HL-60 (cell line): Measurements from ENCODE around the gene MAP2K6.

ENCODE experiments used
- DNase-seq, 2 experiments: peaks; one replicate each; pipeline ENCODE4 v3.0.0-alpha.2; 2010 to 2020; ENCODE audit warnings: low read depth in 1 of 2, low spot score in 1 of 2
- H3K27ac ChIP-seq: fragments of 250-450 bp; sonication (Bioruptor Pico); replicated peaks from 2 replicates; pipeline ENCODE4 v1.5.1; 2020; ENCODE audit warnings: mild to moderate bottlenecking, moderate library complexity
- H3K27me3 ChIP-seq: fragments of 250-450 bp; sonication (Bioruptor Pico); 2 replicates; pipeline ENCODE4 v1.5.1; 2021; ENCODE audit warnings: mild to moderate bottlenecking, moderate library complexity; ENCODE audit not compliant: insufficient read depth, poor library complexity, severe bottlenecking
- H3K4me3 ChIP-seq: replicated peaks from 2 replicates; pipeline ENCODE4 v1.5.1; 2011; ENCODE audit warnings: mild to moderate bottlenecking, control low read depth, low read length; ENCODE audit not compliant: insufficient read depth
- CTCF ChIP-seq: IDR thresholded peaks from one replicate; pipeline ENCODE4 v1.5.1; 2011; ENCODE audit warnings: low read length, control low read depth, inconsistent platforms; ENCODE audit not compliant: insufficient read depth
- GABPA ChIP-seq: IDR thresholded peaks from 2 replicates; pipeline ENCODE4 v1.6.1; 2012; ENCODE audit warnings: low read depth
- POLR2AphosphoS5 ChIP-seq: IDR thresholded peaks from 2 replicates; pipeline ENCODE4 v1.6.1; 2012; ENCODE audit warnings: low read depth
- REST ChIP-seq: IDR thresholded peaks from 2 replicates; pipeline ENCODE4 v1.6.1; 2012; ENCODE audit warnings: low read depth; ENCODE audit not compliant: insufficient replicate concordance
- SPI1 ChIP-seq: IDR thresholded peaks from 2 replicates; pipeline ENCODE4 v1.6.1; 2012; ENCODE audit warnings: low read depth, mild to moderate bottlenecking, borderline replicate concordance

The MAP2K6 gene

GRCh38 chr17:69448431-69449102 lies 34.1 kb downstream of the MAP2K6 start:
- Histone ChIP-seq H3K27me3 (no peaks in the 10 kb centered on the region), H3K4me3 (no peak overlapping the region), H3K27ac (no peak overlapping the region)
- no peak for DNase-seq
- TF ChIP-seq POLR2AphosphoS5 = no peak
- no peak for TF ChIP-seq SPI1
- TF ChIP-seq CTCF = no peak
- no peak for TF ChIP-seq REST
- TF ChIP-seq GABPA = no peak

GRCh38 chr17:69450131-69450530 lies 35.6 kb downstream of the MAP2K6 start:
- TF ChIP-seq SPI1 = no peak
- no peak for TF ChIP-seq POLR2AphosphoS5
- TF ChIP-seq REST = no peak
- Histone ChIP-seq H3K27me3 (no peaks in the 10 kb centered on the region), H3K4me3 (no peak overlapping the region), H3K27ac (no peak overlapping the region)
- no peak for DNase-seq

GRCh38 chr17:69450918-69451317 lies 36.4 kb downstream of the MAP2K6 start:
- H3K27ac ChIP-seq = no peak overlapping the region
- TF ChIP-seq REST = no peak
- TF ChIP-seq GABPA = no peak
- TF ChIP-seq CTCF = no peak
- TF ChIP-seq SPI1 = no peak
- no peak for TF ChIP-seq POLR2AphosphoS5
- no peak for DNase-seq

More at GRCh38 chr17:69450918-69451317, 36.4 kb downstream of the MAP2K6 start:
- Histone ChIP-seq H3K27me3 (no peaks in the 10 kb centered on the region), H3K4me3 (no peak overlapping the region)
